NCI-H748 (cell line): ENCODE data around the gene MRPL44.
A peak's percentile ranks its signal among the peaks of the same experiment; 100 is the strongest.
"Not testable (repeated sequence)": the region's sequence is repeated elsewhere in the genome, so short reads cannot be mapped to it uniquely, and the experiment has no call there.

Experiments used
- DNase-seq: peaks from one replicate; lab custom pipeline; 2025; ENCODE audit not compliant: unreplicated experiment; lab: John Stamatoyannopoulos, UW

MRPL44 gene

GRCh38 chr2:223935459-223936125, 21.7 kb upstream of the MRPL44 start:
- no peak for DNase-seq

GRCh38 chr2:223936862-223937326, 20.4 kb upstream of the MRPL44 start:
- no peak for DNase-seq

- no peak for DNase-seq
Measured at GRCh38 chr2:223937535-223937934, 19.7 kb upstream of the MRPL44 start.

GRCh38 chr2:223939438-223939837, 17.8 kb upstream of the MRPL44 start:
- not testable (repeated sequence) for DNase-seq

GRCh38 chr2:223941579-223942277, 15.5 kb upstream of the MRPL44 start:
- DNase-seq, result no peak

- DNase-seq, result peak; percentile 16
Measured at GRCh38 chr2:223943135-223943534, 14.1 kb upstream of the MRPL44 start.

- peak; percentile 29 for DNase-seq
Measured at GRCh38 chr2:223943561-223944008, 13.7 kb upstream of the MRPL44 start.

- DNase-seq, result peak; percentile 56
Measured at GRCh38 chr2:223944166-223944702, 13.0 kb upstream of the MRPL44 start.

- peak; percentile 91 for DNase-seq
Measured at GRCh38 chr2:223944703-223945531, 12.3 kb upstream of the MRPL44 start, which contains the start of gene WDFY1. Gene WDFY1, minus strand, starts transcription at chr2:223945335. Its CDS starts 51 bp downstream, at chr2:223945284.

- no peak for DNase-seq
Measured at GRCh38 chr2:223945755-223946154, 11.5 kb upstream of the MRPL44 start.

- no peak for DNase-seq
Measured at GRCh38 chr2:223947711-223948205, 9.5 kb upstream of the MRPL44 start.

- no peak for DNase-seq
Measured at GRCh38 chr2:223949241-223949840, 7.9 kb upstream of the MRPL44 start.

- DNase-seq, result no peak
Measured at GRCh38 chr2:223950448-223951347, 6.6 kb upstream of the MRPL44 start.

GRCh38 chr2:223952280-223952968, 4.8 kb upstream of the MRPL44 start:
- DNase-seq, result peak; percentile 43

- DNase-seq, result no peak
Measured at GRCh38 chr2:223954401-223954800, 2.9 kb upstream of the MRPL44 start.

GRCh38 chr2:223956300-223956699, 963 bp upstream of the MRPL44 start:
- DNase-seq, result no peak

GRCh38 chr2:223959688-223960087, 2.4 kb downstream of the MRPL44 start:
- DNase-seq, result no peak

- no peak for DNase-seq
Measured at GRCh38 chr2:223967981-223968380, 10.7 kb downstream of the MRPL44 start.

GRCh38 chr2:223969315-223969714, 12.1 kb downstream of the MRPL44 start:
- DNase-seq, result no peak
